H1 (cell line): ENCODE measurements around the gene EIF4A2. TPM values are rescaled to one million over a fixed set of nuclear protein-coding genes. Genes with fewer than 3 reads are reported as not detected.
A peak's percentile ranks its signal among the peaks of the same experiment; 100 is the strongest.

ENCODE experiments used
- CTCF ChIA-PET: fragments of 300-600 bp; sonication (Branson Sonifier 250); formaldehyde crosslinking; loops from one replicate; lab custom pipeline; 2021; ENCODE audit not compliant: partially characterized antibody; lab: Charles Lee
- POLR2A ChIA-PET: fragments of 300-600 bp; sonication (Branson Sonifier 250); formaldehyde crosslinking; loops from one replicate; lab custom pipeline; 2021; ENCODE audit warnings: inconsistent platforms; ENCODE audit not compliant: partially characterized antibody; lab: Charles Lee
- DNase-seq, 2 experiments: peaks; one replicate each; pipeline versions ENCODE4 v3.0.0 to v3.0.0-alpha.2; 2010 to 2022; ENCODE audit warnings: low spot score in 2 of 2, low read depth in 1 of 2, mixed read lengths in 1 of 2
- FAIRE-seq: peaks from 2 replicates; lab custom pipeline; 2011; peaks lifted over from hg19 to GRCh38; lab: Jason Lieb, UNC
- H2AFZ ChIP-seq: 2 replicates; pipeline ENCODE4 v1.8.1; 2012; ENCODE audit warnings: low read length, inconsistent platforms
- H2AK5ac ChIP-seq: 2 replicates; pipeline ENCODE4 v1.6.1; 2013; ENCODE audit warnings: low read depth, low read length
- H2BK120ac ChIP-seq: replicated peaks from 2 replicates; pipeline ENCODE3; 2013; ENCODE audit warnings: low read depth, low read length, inconsistent platforms
- H2BK12ac ChIP-seq: 2 replicates; pipeline ENCODE4 v1.6.1; 2013; ENCODE audit warnings: low read depth, low read length
- H2BK15ac ChIP-seq: 2 replicates; pipeline ENCODE4 v1.6.1; 2013; ENCODE audit warnings: low read length
- H2BK20ac ChIP-seq: 2 replicates; pipeline ENCODE4 v1.6.1; 2013; ENCODE audit warnings: low read length
- H2BK5ac ChIP-seq: 2 replicates; pipeline ENCODE4 v1.6.1; 2013; ENCODE audit warnings: low read depth, low read length
- H3K14ac ChIP-seq: 2 replicates; pipeline ENCODE4 v1.6.1; 2013; ENCODE audit warnings: inconsistent platforms; ENCODE audit not compliant: insufficient read length
- H3K18ac ChIP-seq: 2 replicates; pipeline ENCODE4 v1.6.1; 2013; ENCODE audit warnings: low read length; ENCODE audit errors: extremely low read depth
- H3K23ac ChIP-seq: 2 replicates; pipeline ENCODE4 v1.6.1; 2013; ENCODE audit warnings: inconsistent platforms; ENCODE audit not compliant: insufficient read length
- H3K23me2 ChIP-seq: 2 replicates; pipeline ENCODE4 v1.6.1; 2013; ENCODE audit warnings: low read depth, low read length
- H3K27ac ChIP-seq: 2 replicates; pipeline ENCODE4 v1.6.1; 2011; ENCODE audit warnings: low read depth, low read length, inconsistent platforms
- H3K27me3 ChIP-seq, 4 experiments: replicated peaks in 1 of 4; 1 replicate in 1 of 4; 2 replicates in 3 of 4; pipeline versions ENCODE4 v1.6.1 to v1.8.1; 2011 to 2013; ENCODE audit warnings: low read length in 3 of 4, mild to moderate bottlenecking in 3 of 4, inconsistent platforms in 2 of 4, mixed read lengths in 2 of 4, moderate library complexity in 1 of 4; ENCODE audit not compliant: control insufficient read depth in 3 of 4, insufficient read depth in 3 of 4; ENCODE audit errors: extremely low read depth in 1 of 4
- H3K36me3 ChIP-seq, 4 experiments: 2 replicates each; pipeline versions ENCODE4 v1.6.1 to v1.8.1; 2011 to 2013; ENCODE audit warnings: mild to moderate bottlenecking in 4 of 4, low read length in 3 of 4, moderate library complexity in 2 of 4, control low read depth in 1 of 4, inconsistent platforms in 1 of 4; ENCODE audit not compliant: insufficient read depth in 4 of 4, control insufficient read depth in 2 of 4
- H3K4ac ChIP-seq: replicated peaks from 2 replicates; pipeline ENCODE3; 2013; ENCODE audit warnings: low read length, low read depth, mixed read lengths, inconsistent platforms; ENCODE audit not compliant: insufficient read length
- H3K4me1 ChIP-seq, 4 experiments: replicated peaks in 1 of 4; 1 replicate in 1 of 4; 2 replicates in 3 of 4; pipeline versions ENCODE4 v1.6.1 to v1.8.1; 2011 to 2013; ENCODE audit warnings: low read length in 3 of 4, inconsistent platforms in 2 of 4, mixed read lengths in 1 of 4; ENCODE audit not compliant: insufficient read depth in 4 of 4, control insufficient read depth in 3 of 4
- H3K4me2 ChIP-seq, 2 experiments: 2 replicates each; pipeline versions ENCODE4 v1.6.1 to v1.8.1; 2011 to 2013; ENCODE audit warnings: low read depth in 2 of 2, low read length in 2 of 2, control low read depth in 1 of 2, inconsistent platforms in 1 of 2, mild to moderate bottlenecking in 1 of 2; ENCODE audit not compliant: insufficient read depth in 1 of 2
- H3K4me3 ChIP-seq, 4 experiments: fragments of 200-600, 300-600 bp in 1 of 4; sonication (generic), shearing (Covaris generic), sonication (Bioruptor Twin) in 1 of 4; 2 replicates each; pipeline versions ENCODE4 v1.5.1 to v1.8.1; 2011 to 2016; ENCODE audit warnings: low read length in 4 of 4, low read depth in 3 of 4, control low read depth in 2 of 4, inconsistent platforms in 2 of 4, mild to moderate bottlenecking in 2 of 4, mixed read lengths in 1 of 4, moderate library complexity in 1 of 4; ENCODE audit not compliant: insufficient read depth in 2 of 4; ENCODE audit errors: extremely low read depth in 1 of 4
- H3K56ac ChIP-seq: replicated peaks from 2 replicates; pipeline ENCODE3; 2013; ENCODE audit warnings: low read depth, mild to moderate bottlenecking, mixed read lengths, low read length, inconsistent platforms; ENCODE audit not compliant: insufficient read length
- H3K79me1 ChIP-seq: 2 replicates; pipeline ENCODE4 v1.6.1; 2013; ENCODE audit warnings: low read depth, low read length, control low read depth
- H3K79me2 ChIP-seq, 2 experiments: 2 replicates each; pipeline versions ENCODE4 v1.6.1 to v1.8.1; 2012 to 2013; ENCODE audit warnings: low read length in 2 of 2, mild to moderate bottlenecking in 2 of 2, inconsistent platforms in 1 of 2; ENCODE audit not compliant: insufficient read depth in 2 of 2, control insufficient read depth in 1 of 2
- H3K9ac ChIP-seq, 4 experiments: replicated peaks in 1 of 4; 1 replicate in 1 of 4; 2 replicates in 3 of 4; pipeline versions ENCODE4 v1.6.1 to v1.8.1; 2011 to 2013; ENCODE audit warnings: low read depth in 3 of 4, low read length in 3 of 4, control low read depth in 2 of 4, mild to moderate bottlenecking in 2 of 4, moderate library complexity in 2 of 4, inconsistent platforms in 1 of 4; ENCODE audit errors: extremely low read depth in 1 of 4
- H3K9me3 ChIP-seq, 2 experiments: 2 replicates each; pipeline versions ENCODE4 v1.6.1 to v1.8.1; 2012 to 2013; ENCODE audit warnings: mild to moderate bottlenecking in 2 of 2, moderate library complexity in 2 of 2, control low read depth in 1 of 2, inconsistent platforms in 1 of 2, low read depth in 1 of 2, low read length in 1 of 2, mixed read lengths in 1 of 2; ENCODE audit not compliant: insufficient read depth in 2 of 2
- H4K20me1 ChIP-seq, 2 experiments: replicated peaks in 1 of 2; 2 replicates each; pipeline versions ENCODE3 to v1.8.1; 2011 to 2013; ENCODE audit warnings: inconsistent platforms in 2 of 2, low read length in 2 of 2, mild to moderate bottlenecking in 1 of 2; ENCODE audit not compliant: insufficient read depth in 2 of 2, control insufficient read depth in 1 of 2
- H4K5ac ChIP-seq: 2 replicates; pipeline ENCODE4 v1.6.1; 2013; ENCODE audit warnings: low read length, low read depth, mixed read lengths, inconsistent platforms; ENCODE audit not compliant: insufficient read length
- H4K8ac ChIP-seq: 2 replicates; pipeline ENCODE4 v1.8.0; 2013; ENCODE audit warnings: mild to moderate bottlenecking, moderate library complexity, low read length, inconsistent platforms; ENCODE audit not compliant: insufficient read depth; ENCODE audit errors: extremely low read depth
- H4K91ac ChIP-seq: replicated peaks from 2 replicates; pipeline ENCODE3; 2013; ENCODE audit warnings: low read length, mixed read lengths, inconsistent platforms; ENCODE audit not compliant: insufficient read length
- YY1 ChIP-seq: IDR thresholded peaks from 2 replicates; pipeline ENCODE4 v1.6.1; 2011; ENCODE audit warnings: low read depth, mild to moderate bottlenecking, low read length
- WGBS, 2 experiments: shearing (Covaris generic) in 1 of 2; methylation state at CpG; one replicate each; pipeline versions ENCODE4 v1.1.6 to v1.1.7; 2013 to 2015; ENCODE audit warnings: low lambda C conversion rate in 2 of 2, mixed read lengths in 2 of 2, inconsistent platforms in 1 of 2, low coverage in 1 of 2, missing lambda C conversion rate in 1 of 2; ENCODE audit not compliant: insufficient replicate concordance in 2 of 2, insufficient coverage in 1 of 2, insufficient read length in 1 of 2; ENCODE audit errors: extremely low coverage in 1 of 2, missing lambda C conversion rate in 1 of 2; 5-methylcytosine and 5-hydroxymethylcytosine counted together
- polyA plus RNA-seq, 7 experiments: library from polyadenylated mRNA; depleted of rRNA in 3 of 7; stranded (reverse) in 5 of 7; unstranded in 2 of 7; fragments of >200 nt in 5 of 7; fragments of 200-250 nt in 2 of 7; gene quantifications; 1 replicate in 5 of 7; 2 replicates in 1 of 7; 4 replicates in 1 of 7; pipeline versions ENCODE4 v1.2.1 to v1.2.3, GENCODE V29; 2011 to 2013; ENCODE audit warnings: missing spikeins in 2 of 7, mixed read lengths in 2 of 7
- total RNA-seq: library from RNA; stranded (reverse); fragmentation: NEBNext Ultra II Directional; extraction: Animal tissue kit (Norgen Biotek cat#: 25700); gene quantifications from 2 replicates; pipeline ENCODE4 v1.2.1, GENCODE V29; 2021

EIF4A2 gene
- total and polyA plus RNA-seq, 2 of the 8 experiments (the other 6 are each of a cell fraction or from before 2014, with no cell fraction given): 527 to 604 TPM

GRCh38 chr3:186814100-186814499 lies 30.7 kb downstream of the EIF4A2 start:
- Histone ChIP-seq H2BK120ac (no peak overlapping the region), H4K5ac (no peak overlapping the region), H4K8ac (no peak overlapping the region), H3K4ac (no peak overlapping the region), H3K9me3 (no peaks in the 10 kb centered on the region; a peak in 1 of 4 replicates), H2AK5ac (no peak overlapping the region; the same call in 1 of the 2 replicates), H3K56ac (no peak overlapping the region), H2BK20ac (0 out of 2 replicates have a peak overlapping the region, but pooled peaks have one; percentile 17), H2AFZ (no peak overlapping the region), H3K14ac (no peak overlapping the region), H2BK15ac (no peak overlapping the region), H4K91ac (peak overlapping the region; percentile 61), H3K4me3 (no peak overlapping the region), H3K27ac (no peak overlapping the region), H2BK5ac (no peak overlapping the region), H3K23ac (no peak overlapping the region), H3K4me2 (no peak overlapping the region), H3K36me3 (no peaks in the 10 kb centered on the region), H3K18ac (no peak overlapping the region), H3K23me2 (no peaks in the 10 kb centered on the region), H3K4me1 (peaks cover 0 to 4% (median 3%) of the 10 kb centered on the region in 4 experiments; a peak in 3 of 7 replicates), H4K20me1 (no peaks in the 10 kb centered on the region), H3K27me3 (no peaks in the 10 kb centered on the region), H3K9ac (no peak overlapping the region), H2BK12ac (no peak overlapping the region), H3K79me1 (no peaks in the 10 kb centered on the region), H3K79me2 (no peaks in the 10 kb centered on the region)
- ChIA-PET POLR2A (interaction anchor here (2.0 to 9.4 kb wide), 2 partner anchors 30 to 243 kb away, joined by 5 to 77 read pairs; partner anchors contain the start of genes DNAJB11 and EIF4A2), CTCF (interaction anchor here (1.3 to 2.1 kb wide), 2 partner anchors 11 to 198 kb away, joined by 4 to 9 read pairs; no protein-coding TSS in a partner anchor)
- WGBS, 2 experiments: 95% methylated on average over 4 of the region's 4 CpGs; no CpG with 5 or more reads in 1 of the 2 experiments
- no peak for DNase-seq
- no peak for FAIRE-seq
- TF ChIP-seq YY1: no peak
